ENCODE data around the gene ALS2CL.
A peak's percentile ranks its signal among the peaks of the same experiment; 100 is the strongest.

ALS2CL gene

GRCh38 chr3:46719735-46720271 is 26.3 kb upstream of the ALS2CL start:
- TF ChIP-seq CREB1 (IDR thresholded peaks at IDR 0.05; ENCODE audit: low read depth) (no peak), TCF12 (IDR thresholded peaks at IDR 0.05; ENCODE audit: low read depth) (no peak), ZBTB7A (IDR thresholded peaks at IDR 0.05; ENCODE audit: low read depth) (no peak), RAD21 (IDR thresholded peaks at IDR 0.05; ENCODE audit: low read depth) (no peak), NFIC (IDR thresholded peaks at IDR 0.05) (no peak), TEAD4 (IDR thresholded peaks at IDR 0.05) (no peak), TAF1 (IDR thresholded peaks at IDR 0.05; ENCODE audit: low read depth) (no peak), FOXM1 (IDR thresholded peaks at IDR 0.05; ENCODE audit: borderline replicate concordance, low read depth) (no peak), YY1 (IDR thresholded peaks at IDR 0.05; ENCODE audit: low read depth) (no peak), EGR1 (IDR thresholded peaks at IDR 0.05) (no peak), REST (IDR thresholded peaks at IDR 0.05; ENCODE audit: low read depth) (no peak), EP300 (IDR thresholded peaks at IDR 0.05; ENCODE audit: borderline replicate concordance) (no peak), CEBPB (IDR thresholded peaks at IDR 0.05) (no peak)
- TF ChIP-seq, protein P1, sequence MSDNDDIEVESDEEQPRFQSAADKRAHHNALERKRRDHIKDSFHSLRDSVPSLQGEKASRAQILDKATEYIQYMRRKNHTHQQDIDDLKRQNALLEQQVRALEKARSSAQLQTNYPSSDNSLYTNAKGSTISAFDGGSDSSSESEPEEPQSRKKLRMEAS (IDR thresholded peaks at IDR 0.05), result no peak
- TF ChIP-seq, protein P2, sequence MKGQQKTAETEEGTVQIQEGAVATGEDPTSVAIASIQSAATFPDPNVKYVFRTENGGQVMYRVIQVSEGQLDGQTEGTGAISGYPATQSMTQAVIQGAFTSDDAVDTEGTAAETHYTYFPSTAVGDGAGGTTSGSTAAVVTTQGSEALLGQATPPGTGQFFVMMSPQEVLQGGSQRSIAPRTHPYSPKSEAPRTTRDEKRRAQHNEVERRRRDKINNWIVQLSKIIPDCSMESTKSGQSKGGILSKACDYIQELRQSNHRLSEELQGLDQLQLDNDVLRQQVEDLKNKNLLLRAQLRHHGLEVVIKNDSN (IDR thresholded peaks at IDR 0.05), result no peak

GRCh38 chr3:46719044-46719565 is 25.6 kb upstream of the ALS2CL start:
- TF ChIP-seq, protein P1 (IDR thresholded peaks at IDR 0.05), result no peak
- TF ChIP-seq ZBTB7A (IDR thresholded peaks at IDR 0.05; ENCODE audit: low read depth), result no peak
- TF ChIP-seq CEBPB (IDR thresholded peaks at IDR 0.05), result no peak
- TF ChIP-seq TEAD4 (IDR thresholded peaks at IDR 0.05), result no peak
- no peak for TF ChIP-seq REST (IDR thresholded peaks at IDR 0.05; ENCODE audit: low read depth)

GRCh38 chr3:46717447-46718231 is 24.2 kb upstream of the ALS2CL start, which contains the start of gene PRSS50:
Gene PRSS50 (minus strand): TSS chr3:46717869. CDS start chr3:46717824, 45 bp downstream.
- TF ChIP-seq TEAD4 (IDR thresholded peaks at IDR 0.05) (no peak), REST (IDR thresholded peaks at IDR 0.05; ENCODE audit: low read depth) (peak; percentile 41), CREB1 (IDR thresholded peaks at IDR 0.05; ENCODE audit: low read depth) (no peak), ZBTB7A (IDR thresholded peaks at IDR 0.05; ENCODE audit: low read depth) (no peak), EGR1 (IDR thresholded peaks at IDR 0.05) (no peak), CEBPB (IDR thresholded peaks at IDR 0.05) (no peak)
- TF ChIP-seq, protein P1 (IDR thresholded peaks at IDR 0.05), result no peak

- TF ChIP-seq TAF1 (IDR thresholded peaks at IDR 0.05; ENCODE audit: low read depth), result no peak
- TF ChIP-seq TCF12 (IDR thresholded peaks at IDR 0.05; ENCODE audit: low read depth), result no peak
- no peak for TF ChIP-seq TEAD4 (IDR thresholded peaks at IDR 0.05)
- TF ChIP-seq EGR1 (IDR thresholded peaks at IDR 0.05), result no peak
- no peak for TF ChIP-seq EP300 (IDR thresholded peaks at IDR 0.05; ENCODE audit: borderline replicate concordance)
- TF ChIP-seq RAD21 (IDR thresholded peaks at IDR 0.05; ENCODE audit: low read depth), result no peak
- TF ChIP-seq YY1 (IDR thresholded peaks at IDR 0.05; ENCODE audit: low read depth), result no peak
- TF ChIP-seq CEBPB (IDR thresholded peaks at IDR 0.05), result no peak
- TF ChIP-seq, protein P1 (IDR thresholded peaks at IDR 0.05), result no peak
- TF ChIP-seq, protein P2 (IDR thresholded peaks at IDR 0.05), result no peak
- no peak for TF ChIP-seq ZBTB7A (IDR thresholded peaks at IDR 0.05; ENCODE audit: low read depth)
- no peak for TF ChIP-seq CREB1 (IDR thresholded peaks at IDR 0.05; ENCODE audit: low read depth)
- no peak for TF ChIP-seq NFIC (IDR thresholded peaks at IDR 0.05)
- no peak for TF ChIP-seq FOXM1 (IDR thresholded peaks at IDR 0.05; ENCODE audit: borderline replicate concordance, low read depth)
- TF ChIP-seq REST (IDR thresholded peaks at IDR 0.05; ENCODE audit: low read depth), result no peak
Observed at GRCh38 chr3:46716461-46717441, 23.3 kb upstream of the ALS2CL start.

Measured in Ishikawa (cell line).